ENCODE measurements around the gene ERBB4. TPM values are rescaled to one million over a fixed set of nuclear protein-coding genes. Genes with fewer than 3 reads are reported as not detected.

Gene ERBB4
- total and polyA plus RNA-seq, 2 of the 8 experiments (the other 6 are each of a cell fraction or from before 2014, with no cell fraction given) = 0.34 to 1.3 TPM

GRCh38 chr2:211664321-211664720, 874.3 kb downstream of the ERBB4 start (continued):
- TF ChIP-seq CTBP2 (IDR thresholded peaks at IDR 0.05; ENCODE audit: borderline replicate concordance, insufficient read depth, insufficient read length, low read length) = no peak
